HG02885 (cell line): ENCODE measurements around the gene PHKG1.
"Not testable (repeated sequence)": the region's sequence is repeated elsewhere in the genome, so short reads cannot be mapped to it uniquely, and the experiment has no call there.

Experiments
- ATAC-seq: cut with Tn5 transposase; IDR thresholded peaks from one replicate; pipeline ENCODE4 v1.9.1; 2021; ENCODE audit warnings: mild to moderate bottlenecking; ENCODE audit not compliant: unreplicated experiment, poor library complexity

The PHKG1 gene

DNA sequence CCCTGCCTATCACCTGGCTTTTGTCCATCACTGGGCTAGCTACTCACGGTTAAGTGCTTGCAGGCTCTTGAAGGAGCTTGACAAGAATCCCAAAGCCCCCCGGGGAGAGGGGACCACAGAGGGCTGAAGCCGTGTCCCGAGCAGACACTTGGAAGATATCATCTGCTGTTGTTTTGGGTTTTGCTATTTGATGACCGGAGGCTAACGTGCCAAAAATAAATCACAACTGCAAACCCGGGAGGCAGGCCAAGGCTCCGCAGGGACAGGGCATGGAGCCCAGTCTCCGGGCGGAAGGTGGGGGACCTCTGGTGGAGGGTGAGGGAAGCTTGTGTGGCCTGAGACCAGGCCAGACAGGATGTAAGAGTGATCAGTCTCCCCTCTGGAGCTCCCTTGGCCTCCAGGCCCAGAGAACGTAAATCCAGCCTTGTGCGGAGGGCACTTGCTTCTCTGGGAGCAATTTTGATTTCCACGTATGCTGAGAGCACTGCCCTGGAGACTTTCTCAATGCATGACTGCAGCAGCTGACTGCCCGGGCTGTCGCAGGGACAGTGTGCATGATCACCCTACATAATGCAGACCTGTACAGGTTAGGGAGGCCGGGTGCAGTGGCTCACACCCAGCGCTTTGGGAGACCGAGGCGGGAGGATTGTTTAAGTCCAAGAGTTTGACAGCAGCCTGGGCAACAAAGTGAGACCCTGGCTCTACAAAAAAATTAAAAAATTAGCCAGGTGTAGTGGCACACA lies at the start of gene PHKG1:
Gene PHKG1 (minus strand): TSS at position 164 of the 743 bp plus-strand sequence. CDS start 4,011 bp downstream, outside the sequence.
- no peak for ATAC-seq

DNA sequence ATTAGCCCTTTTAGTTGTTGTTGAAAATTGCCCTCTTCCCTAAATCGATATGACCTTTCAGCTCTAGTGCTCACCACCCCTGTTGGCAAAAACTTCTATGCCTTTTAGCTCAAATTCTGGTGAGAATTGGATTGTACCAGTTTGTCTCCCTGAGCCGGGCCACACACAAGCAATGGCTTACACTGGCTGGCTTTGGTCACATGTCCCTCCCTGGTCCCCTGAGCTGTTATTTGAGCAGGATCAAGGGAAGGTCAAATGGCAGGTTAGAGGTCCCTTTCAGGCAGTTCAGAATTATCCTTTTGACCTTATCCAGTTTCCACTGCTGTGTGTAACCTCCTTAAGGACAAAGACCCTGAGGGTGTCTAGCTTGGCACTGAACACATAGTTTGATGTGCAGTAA lies 38.3 kb upstream of the PHKG1 start:
- ATAC-seq = not testable (repeated sequence)

DNA sequence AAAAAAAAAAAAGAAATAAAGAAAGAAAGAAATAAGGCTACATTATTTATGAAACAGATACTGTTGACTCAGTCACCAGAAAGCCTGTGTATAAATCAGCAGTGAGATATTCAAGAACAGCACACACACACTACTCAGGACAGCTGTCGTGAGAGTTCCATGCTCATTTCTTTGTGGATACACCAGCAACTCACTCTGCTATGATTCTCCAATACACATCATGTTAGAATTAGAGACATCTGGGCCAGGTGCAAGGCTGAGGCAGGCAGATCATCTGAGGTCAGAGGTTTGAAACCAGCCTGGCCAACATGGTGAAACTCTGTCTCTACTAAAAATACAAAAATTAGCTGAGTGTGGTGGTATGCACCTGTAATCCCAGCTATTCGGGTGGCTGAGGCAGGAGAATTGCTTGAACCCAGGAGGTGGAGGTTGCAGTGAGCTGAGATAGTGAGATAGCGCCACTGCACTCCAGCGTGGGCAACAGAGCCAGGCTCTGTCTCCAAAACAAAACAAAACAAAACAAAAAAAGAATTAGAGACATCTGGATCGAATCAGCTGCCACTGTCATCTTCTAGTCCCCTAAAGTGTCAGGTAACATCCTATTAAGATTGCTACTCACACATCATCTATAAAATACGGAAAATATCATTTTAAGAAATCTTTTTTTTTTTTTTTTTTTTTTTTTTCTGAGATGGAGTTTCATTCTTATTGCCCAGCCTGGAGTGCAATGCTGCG lies 34.7 kb upstream of the PHKG1 start:
- ATAC-seq = no peak

DNA sequence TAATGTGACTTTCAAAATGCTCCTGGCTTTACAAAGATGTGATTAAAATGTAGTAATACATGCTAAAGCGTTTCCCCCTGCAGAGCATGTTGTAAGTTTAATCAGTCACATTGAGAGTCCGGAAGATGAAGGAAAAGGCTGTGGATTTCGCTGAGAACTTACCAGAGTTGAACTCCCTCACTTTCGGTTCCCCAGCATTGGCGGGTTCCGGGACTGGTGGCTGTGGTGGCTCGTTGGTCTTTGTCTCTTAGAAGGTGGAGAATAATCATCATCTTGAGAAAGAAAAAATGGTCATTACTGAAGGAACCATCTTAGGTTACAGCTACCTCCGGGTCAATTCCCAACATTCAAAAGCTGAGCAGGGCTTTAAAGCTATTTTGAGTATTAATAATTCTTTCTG lies 33.1 kb upstream of the PHKG1 start:
- no peak for ATAC-seq

DNA sequence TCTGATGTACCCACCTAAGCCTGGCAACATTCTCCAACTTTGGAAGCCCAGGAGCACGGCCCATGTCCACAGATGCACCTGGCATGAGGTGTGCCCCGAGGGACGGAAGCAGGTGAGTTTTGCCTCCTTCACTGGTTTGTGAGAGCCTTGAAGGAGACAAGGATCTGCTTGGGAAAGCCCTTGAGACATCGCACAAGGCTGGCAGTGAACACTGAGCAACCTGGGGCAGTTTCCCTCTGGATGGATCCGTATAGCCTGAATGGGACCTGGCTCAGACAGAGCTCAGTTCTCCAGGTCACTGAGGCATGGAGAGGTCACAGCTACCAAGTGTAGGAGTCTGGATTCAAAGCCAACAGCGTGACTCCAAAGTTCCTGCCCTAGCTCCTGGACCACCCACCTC lies 32.2 kb upstream of the PHKG1 start:
- ATAC-seq = no peak

DNA sequence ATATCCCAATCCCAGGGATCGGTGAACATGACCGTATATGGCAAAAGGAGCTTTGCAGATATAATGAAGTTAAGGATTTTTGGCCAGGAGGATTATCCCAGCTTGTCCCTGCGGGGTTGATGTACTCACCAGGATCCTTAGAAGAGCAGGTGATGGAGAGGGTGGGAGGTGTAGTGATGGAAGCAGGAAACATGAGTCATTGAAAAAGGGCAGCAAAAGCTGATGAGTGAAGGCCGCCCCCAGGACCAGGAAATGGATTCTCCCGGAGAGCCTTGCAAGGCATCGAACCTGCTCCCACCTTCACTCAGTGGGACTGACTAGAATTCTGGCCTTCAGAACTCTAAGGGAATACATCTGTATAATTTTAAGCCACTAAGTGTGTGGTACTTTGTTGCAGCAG lies 28.7 kb upstream of the PHKG1 start:
- ATAC-seq = no peak

DNA sequence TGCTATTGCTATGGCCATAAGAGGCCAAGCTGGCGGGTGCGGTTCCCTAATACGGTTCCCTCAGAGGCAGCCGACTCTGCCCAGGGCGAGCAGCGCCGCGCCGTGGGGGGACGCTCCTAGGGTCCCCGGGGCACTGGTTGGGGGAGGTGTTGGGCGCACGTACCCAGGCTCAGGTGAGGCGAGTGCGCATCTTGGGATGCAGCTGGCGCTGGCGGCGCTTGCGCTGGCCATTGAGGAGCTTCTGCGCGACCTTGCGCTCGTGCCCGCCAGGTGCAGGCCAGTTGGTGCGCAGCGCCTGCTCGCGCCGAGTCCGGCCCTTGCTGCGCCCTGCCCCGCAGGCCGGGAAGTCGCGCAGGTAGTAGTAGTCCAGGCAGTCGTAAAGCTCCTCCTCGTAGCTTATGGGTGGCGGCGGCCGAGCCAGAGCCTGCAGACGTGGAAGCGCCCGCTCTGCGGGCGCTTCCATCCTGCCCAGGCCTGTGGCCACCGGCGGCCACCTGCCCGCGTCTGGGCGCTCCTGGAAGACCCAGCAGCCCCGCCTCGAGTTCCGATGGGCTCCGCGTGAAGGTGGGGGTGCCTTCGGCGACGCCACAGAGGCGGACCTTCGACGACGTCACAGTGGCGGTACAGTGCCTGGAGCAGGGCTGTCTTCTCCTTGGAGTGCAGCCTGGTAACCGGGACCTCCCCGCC lies 23.2 kb upstream of the PHKG1 start, which contains the start of gene NUPR2:
Gene NUPR2 (minus strand): TSS at position 566 of the 687 bp plus-strand sequence. CDS start 103 bp downstream, at position 463.
- ATAC-seq = no peak

DNA sequence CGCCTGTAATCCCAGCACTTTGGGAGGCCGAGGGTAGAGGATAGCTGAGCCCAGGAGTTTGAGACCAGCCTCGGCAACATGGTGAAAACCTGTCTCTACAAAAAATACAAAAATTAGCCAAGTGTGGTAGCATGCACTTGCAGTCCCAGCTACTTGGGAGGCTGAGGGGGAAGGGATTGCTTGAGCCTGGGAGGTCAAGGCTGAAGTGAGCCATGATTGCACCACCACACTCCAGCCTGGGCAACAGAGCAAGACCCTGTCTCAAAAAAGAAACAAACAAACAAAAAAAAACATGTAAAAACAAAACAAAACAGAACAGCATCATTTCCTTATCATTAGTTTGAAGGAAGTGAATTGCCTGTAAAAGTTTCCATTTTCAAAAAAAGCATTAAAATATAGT lies 19.5 kb upstream of the PHKG1 start:
- ATAC-seq = not testable (repeated sequence)

DNA sequence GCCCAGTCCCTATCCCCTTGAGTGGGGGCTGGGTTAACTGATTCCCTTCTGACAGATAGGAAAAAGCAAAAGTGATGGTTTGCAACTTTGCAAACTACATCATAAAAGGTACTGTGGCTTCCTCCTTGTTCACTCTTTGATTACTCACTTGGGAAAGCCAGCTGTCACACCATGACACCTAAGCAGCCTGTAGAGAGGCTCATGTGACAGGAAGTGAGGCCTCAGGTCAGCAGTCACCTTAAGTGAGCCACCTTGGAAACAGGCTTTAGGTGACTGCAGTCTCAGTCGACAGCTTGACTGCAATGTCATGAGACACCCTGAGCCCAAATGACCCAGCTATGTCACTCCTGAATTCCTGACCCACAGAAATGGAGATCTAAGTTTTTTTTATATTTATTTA lies 17.9 kb upstream of the PHKG1 start:
- no peak for ATAC-seq

DNA sequence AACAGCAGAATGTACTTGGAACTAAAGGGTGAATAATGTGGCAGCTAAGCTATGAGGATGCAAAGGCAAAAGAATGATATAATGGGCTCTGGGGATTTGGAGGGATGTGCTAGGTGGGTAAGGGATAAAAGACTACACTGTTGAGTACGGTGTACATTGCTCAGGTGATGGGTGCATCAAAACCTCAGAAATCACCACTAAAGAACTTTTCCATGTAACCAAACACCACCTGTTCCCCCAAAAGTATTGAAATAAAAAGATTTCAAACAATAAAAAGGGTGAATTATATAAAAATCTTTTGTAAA lies 15.2 kb upstream of the PHKG1 start:
- ATAC-seq = no peak

DNA sequence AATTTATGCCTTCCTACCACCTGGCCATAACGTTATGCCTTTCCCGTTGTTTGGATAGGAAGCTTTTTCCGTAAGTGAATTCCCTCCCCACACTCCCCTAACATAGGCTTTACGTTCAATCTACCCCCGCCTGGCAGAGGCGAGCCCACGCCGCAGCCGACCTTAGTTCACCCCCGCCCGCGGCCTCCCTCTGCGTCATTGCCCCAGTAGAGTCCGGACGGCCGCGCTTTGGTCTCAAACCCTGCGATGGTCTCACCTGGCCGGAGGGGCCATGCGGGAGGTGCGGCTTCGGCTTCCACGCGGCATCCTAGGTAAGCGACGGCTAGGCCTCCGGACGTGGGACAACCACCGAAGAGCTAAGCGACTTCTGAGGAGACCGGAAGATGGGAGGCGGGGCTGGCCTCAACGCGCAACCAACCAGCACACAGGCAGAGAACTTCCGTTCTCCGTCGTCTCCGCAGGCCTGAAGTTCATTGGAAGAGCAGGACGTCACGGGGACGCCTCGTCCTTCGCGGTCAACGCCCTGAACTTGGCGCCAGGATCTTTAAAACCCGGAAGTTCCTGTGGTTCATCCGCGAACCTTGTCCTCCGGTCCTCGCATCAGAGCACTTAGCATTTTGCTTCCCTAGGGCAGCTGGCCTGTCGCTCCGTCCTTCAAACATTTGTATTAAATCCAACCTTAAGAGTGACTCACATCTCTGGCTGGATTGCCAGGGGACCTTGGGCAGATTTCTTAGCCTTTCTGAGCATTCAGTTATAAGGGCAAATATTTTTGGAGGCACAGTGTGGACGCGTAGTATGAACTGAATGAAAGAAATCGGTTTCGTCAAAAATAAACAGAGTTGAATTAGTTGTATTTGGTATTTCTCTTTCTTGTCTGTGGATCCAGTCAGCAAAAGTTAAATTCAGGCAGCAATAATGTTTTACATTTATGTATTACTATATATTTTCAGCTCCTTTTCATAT lies 13.6 kb upstream of the PHKG1 start, which contains the start of gene CHCHD2:
Gene CHCHD2 (minus strand): TSS at position 369 of the 966 bp plus-strand sequence. CDS start 63 bp downstream, at position 306.
- ATAC-seq = peak; percentile 99

DNA sequence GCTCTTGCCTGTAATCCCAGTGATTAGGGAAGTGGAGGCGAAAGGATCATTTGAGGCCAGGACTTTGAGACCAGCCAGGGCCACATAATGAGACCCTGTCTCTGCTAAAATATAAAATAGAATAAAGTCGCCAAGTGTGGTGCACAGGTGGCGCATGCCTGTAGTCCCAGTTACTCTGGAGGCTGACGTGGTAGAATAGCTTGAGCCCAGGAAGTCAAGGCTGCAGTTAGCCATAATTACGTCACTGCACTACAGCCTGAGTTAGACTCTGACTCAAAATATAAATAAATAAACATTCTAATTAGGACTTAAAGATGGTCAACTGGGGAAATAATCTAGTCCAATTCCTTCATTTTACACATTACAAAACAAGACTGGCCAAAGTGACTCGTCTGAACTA lies 12.8 kb upstream of the PHKG1 start:
- ATAC-seq = peak; percentile 29

DNA sequence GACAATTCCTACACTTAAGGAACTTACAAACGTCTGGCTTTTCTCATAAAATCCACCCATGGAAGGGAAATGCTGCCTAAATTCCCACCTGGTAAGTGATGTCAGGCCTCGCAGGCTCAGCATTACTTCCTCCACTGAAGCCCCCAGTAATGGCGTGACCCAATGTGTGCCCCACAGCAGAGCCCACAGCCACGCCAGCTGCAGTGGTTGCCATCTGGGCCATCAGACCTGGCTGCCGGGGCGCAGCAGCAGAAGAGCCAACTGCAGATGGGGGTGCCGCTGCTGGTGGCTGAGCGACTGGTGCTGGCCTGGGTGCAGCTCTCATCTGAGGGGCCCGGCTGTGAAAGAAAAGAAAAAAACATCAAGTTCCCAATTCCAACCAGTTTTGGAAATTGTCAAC lies 11.4 kb upstream of the PHKG1 start:
- not testable (repeated sequence) for ATAC-seq

DNA sequence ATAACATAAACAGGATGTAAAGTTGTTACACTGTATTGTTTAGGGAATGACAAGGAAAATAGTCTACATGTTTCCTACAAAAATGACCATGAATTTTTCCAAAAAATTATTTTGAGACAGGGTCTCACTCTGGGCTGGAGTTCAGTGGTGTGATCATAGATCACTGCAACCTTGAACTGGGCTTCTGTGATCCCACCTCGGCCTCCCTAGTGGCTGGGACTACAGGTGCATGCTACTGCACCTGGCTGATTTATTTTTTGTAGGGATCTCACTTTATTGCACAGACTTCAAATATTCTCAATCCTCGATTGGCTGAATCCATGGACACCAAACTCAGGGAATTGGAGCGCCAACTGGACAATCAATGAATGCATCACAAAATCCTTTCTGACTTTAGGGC lies 6.9 kb upstream of the PHKG1 start:
- ATAC-seq = no peak

DNA sequence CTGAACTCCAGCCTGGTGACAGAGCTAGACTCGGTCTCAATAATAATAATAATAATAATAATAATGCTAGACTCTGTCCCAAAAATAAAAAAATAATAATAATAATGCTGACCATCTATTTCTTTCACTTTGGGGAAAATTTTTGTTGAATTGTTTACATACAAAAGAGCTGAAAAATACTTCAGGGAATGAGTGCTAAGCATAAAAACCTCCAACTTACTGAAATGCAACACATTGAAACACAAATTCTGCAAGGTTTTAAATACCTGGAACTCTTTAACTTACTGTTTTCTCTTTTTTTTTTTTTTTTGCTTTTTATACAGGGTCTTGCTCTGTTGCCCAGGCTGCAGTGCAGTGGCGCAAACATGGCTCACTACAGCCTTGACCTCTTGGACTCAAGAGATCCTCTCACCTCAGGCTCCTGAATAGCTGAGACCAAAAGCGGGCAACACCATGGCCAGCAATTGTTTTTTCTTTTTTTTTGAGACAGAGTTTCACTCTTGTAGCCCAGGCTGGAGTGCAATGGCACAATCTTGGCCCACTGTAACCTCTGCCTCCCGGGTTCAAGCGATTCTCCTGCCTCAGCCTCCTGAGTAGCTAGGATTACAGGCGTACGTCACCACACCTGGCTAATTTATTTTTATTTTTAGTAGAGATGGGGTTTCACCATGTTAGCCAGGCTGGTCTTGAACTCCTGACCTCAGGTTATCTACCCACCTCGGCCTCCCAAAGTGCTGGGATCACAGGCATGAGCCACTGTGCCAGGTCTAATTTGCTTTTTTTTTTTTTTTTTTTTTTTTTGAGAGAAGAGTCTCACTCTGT lies 5.6 kb upstream of the PHKG1 start:
- ATAC-seq = not testable (repeated sequence)

DNA sequence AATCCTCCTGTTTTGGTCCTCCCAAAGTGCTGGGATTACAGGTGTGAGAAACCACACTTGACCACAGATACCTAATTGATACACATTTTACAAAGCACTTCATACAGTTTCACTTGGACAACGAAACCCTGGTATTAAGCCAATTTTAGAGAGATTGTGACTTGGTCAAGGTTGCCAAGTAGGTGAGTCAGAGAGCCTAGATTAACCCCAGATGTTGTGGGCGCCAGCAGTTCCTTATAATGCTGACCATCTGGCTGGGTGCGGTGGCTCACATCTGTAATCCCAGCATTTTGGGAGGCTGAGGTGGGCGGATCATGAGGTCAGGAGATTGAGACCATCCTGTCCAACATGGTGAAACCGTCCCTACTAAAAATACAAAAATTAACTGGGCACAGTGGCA lies 4.9 kb upstream of the PHKG1 start:
- no peak for ATAC-seq

DNA sequence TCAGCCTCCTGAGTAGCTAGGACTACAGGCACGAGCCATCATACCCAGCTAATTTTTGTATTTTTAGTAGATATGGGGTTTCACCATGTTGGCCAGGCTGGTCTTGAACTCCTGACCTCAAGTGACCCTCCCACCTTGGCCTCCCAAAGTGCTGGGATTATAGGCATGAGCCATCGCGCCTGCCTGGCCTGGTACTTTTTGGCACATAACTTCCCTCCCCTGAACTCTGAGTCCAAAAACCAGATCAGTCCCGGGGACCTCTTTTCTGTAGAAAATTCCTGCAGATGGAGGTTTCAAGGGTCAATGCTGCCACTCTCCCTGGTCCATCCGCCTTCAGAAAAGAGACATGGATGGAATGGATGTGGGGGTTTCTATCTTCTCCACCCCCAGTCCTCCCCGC lies 364 bp downstream of the PHKG1 start:
- not testable (repeated sequence) for ATAC-seq

DNA sequence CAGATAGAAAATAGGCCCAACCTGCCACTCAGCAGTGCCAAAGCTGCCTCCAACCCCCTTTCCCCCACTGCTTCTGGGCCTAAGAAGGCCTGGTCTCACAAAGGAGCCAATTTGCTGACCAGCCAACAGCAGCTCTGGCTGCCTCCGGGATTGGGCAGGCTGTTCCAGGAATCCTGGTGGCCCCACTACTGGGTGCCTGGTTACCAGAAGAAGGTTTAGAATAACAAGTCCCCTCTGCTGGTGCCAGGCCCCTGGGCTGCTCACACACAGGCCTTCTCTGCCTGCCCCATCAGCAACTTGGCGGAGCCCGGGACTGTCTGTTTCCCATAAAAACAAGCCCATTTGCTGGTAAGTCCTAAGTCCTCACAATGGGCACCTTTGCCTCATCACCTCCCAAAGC lies 1.2 kb downstream of the PHKG1 start:
- ATAC-seq = no peak

DNA sequence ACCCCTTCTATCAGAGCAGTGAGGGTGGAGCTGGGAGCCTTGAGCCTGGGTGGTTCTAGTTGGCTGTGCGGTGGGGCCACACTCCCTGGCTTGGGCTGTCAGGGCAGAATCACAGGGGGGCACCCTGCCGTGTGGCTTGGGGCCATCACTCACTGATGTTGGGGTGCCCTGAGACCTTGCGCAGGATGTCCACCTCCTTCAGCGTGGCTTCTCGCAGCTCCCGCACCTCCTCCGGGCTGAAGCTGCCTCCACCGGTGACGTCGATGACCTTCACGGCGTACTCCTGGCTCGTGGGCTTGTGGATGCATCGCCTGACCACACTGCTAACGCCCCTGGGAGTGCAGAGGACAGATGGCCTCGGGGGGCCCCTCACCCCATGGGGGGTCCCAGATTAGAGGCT lies 5.3 kb downstream of the PHKG1 start:
- ATAC-seq = no peak
